Stimulated activated CD8-positive, alpha-beta memory T cell treated with anti-CD3 and anti-CD28 coated beads, Interleukin-2, amount 100 ng/mL, for 1 hour (primary cell): ENCODE measurements around the gene RFX8.
"Not testable (repeated sequence)": the region's sequence is repeated elsewhere in the genome, so short reads cannot be mapped to it uniquely, and the experiment has no call there.

ENCODE experiments used
- DNase-seq, 2 donors: peaks; one replicate each; pipeline ENCODE4 v3.0.0-alpha.2; 2020; ENCODE audit warnings: low read depth in 2 of 2

The RFX8 gene

GRCh38 chr2:101474731-101475384, at the start of gene RFX8:
TSS of gene RFX8 (minus strand) at chr2:101475112. CDS start at chr2:101466848, 8,264 bp downstream.
- no peak for DNase-seq

- no peak for DNase-seq
Observed at GRCh38 chr2:101521487-101521886, 46.6 kb upstream of the RFX8 start.

- no peak for DNase-seq
Observed at GRCh38 chr2:101520246-101520645, 45.3 kb upstream of the RFX8 start.

- no peak for DNase-seq
Observed at GRCh38 chr2:101518578-101519492, 43.9 kb upstream of the RFX8 start.

- DNase-seq, result no peak
Observed at GRCh38 chr2:101517758-101518271, 42.9 kb upstream of the RFX8 start.

- DNase-seq, result no peak
Observed at GRCh38 chr2:101516823-101517690, 42.1 kb upstream of the RFX8 start.

GRCh38 chr2:101516349-101516748, 41.4 kb upstream of the RFX8 start:
- DNase-seq, result no peak

GRCh38 chr2:101515477-101515876, 40.6 kb upstream of the RFX8 start:
- no peak for DNase-seq

GRCh38 chr2:101512993-101513392, 38.1 kb upstream of the RFX8 start:
- DNase-seq, result no peak

- DNase-seq, result no peak
Observed at GRCh38 chr2:101511381-101511780, 36.5 kb upstream of the RFX8 start.

- no peak for DNase-seq
Observed at GRCh38 chr2:101509499-101510284, 34.8 kb upstream of the RFX8 start.

GRCh38 chr2:101508636-101509035, 33.7 kb upstream of the RFX8 start:
- no peak for DNase-seq

- DNase-seq, result not testable (repeated sequence)
Observed at GRCh38 chr2:101505276-101505675, 30.4 kb upstream of the RFX8 start.

GRCh38 chr2:101504744-101505143, 29.8 kb upstream of the RFX8 start:
- DNase-seq, result not testable (repeated sequence)

- DNase-seq, result no peak
Observed at GRCh38 chr2:101502095-101502494, 27.2 kb upstream of the RFX8 start.

- DNase-seq, result no peak
Observed at GRCh38 chr2:101501443-101501842, 26.5 kb upstream of the RFX8 start.

GRCh38 chr2:101500860-101501259, 25.9 kb upstream of the RFX8 start:
- no peak for DNase-seq

GRCh38 chr2:101500180-101500579, 25.3 kb upstream of the RFX8 start:
- no peak for DNase-seq

- DNase-seq, result no peak
Observed at GRCh38 chr2:101496279-101496678, 21.4 kb upstream of the RFX8 start.

- no peak for DNase-seq
Observed at GRCh38 chr2:101492936-101493473, 18.1 kb upstream of the RFX8 start.

- no peak for DNase-seq
Observed at GRCh38 chr2:101486994-101487393, 12.1 kb upstream of the RFX8 start.
